ENCODE data around the gene MIEF1.
A peak's percentile ranks its signal among the peaks of the same experiment; 100 is the strongest.

Gene MIEF1

GRCh38 chr22:39535831-39536449, 33.9 kb downstream of the MIEF1 start:
- no peak for TF ChIP-seq NFRKB (IDR thresholded peaks at IDR 0.05)
- TF ChIP-seq FOXA1 (IDR thresholded peaks at IDR 0.05) = no peak
- TF ChIP-seq BHLHE40 (IDR thresholded peaks at IDR 0.05; ENCODE audit: borderline replicate concordance) = no peak
- no peak for TF ChIP-seq ARNT (IDR thresholded peaks at IDR 0.05)
- TF ChIP-seq SUZ12 (IDR thresholded peaks at IDR 0.05) = no peak
- CTCF ChIA-PET = interaction anchor here (1.5 to 1.7 kb wide), 2 partner anchors 266 to 501 kb away, joined by 6 read pairs; no protein-coding TSS in a partner anchor
- POLR2A ChIA-PET = interaction anchor here (2.0 kb wide), 1 partner anchor 16 kb away, joined by 7 read pairs; the partner anchor contains the start of gene ATF4
- DNase-seq (ENCODE audit: extremely low spot score) = no peak

- ChIA-PET CTCF (interaction anchor here (0.8 kb wide), 1 partner anchor 41 kb away, joined by 3 read pairs; no protein-coding TSS in a partner anchor), POLR2A (interaction anchor here (1.3 kb wide), 1 partner anchor 508 kb away, joined by 7 read pairs; no protein-coding TSS in a partner anchor)
- no peak for DNase-seq (ENCODE audit: extremely low spot score)
- TF ChIP-seq PKNOX1 (IDR thresholded peaks at IDR 0.05) (no peak), SP1 (IDR thresholded peaks at IDR 0.05) (no peak), ZNF384 (IDR thresholded peaks at IDR 0.05) (no peak), BHLHE40 (IDR thresholded peaks at IDR 0.05; ENCODE audit: borderline replicate concordance) (no peak), FOXA1 (IDR thresholded peaks at IDR 0.05) (no peak), ELF4 (IDR thresholded peaks at IDR 0.05) (no peak), L3MBTL2 (conservative IDR thresholded peaks at IDR 0.05) (no peak), SUZ12 (IDR thresholded peaks at IDR 0.05) (no peak), NFRKB (IDR thresholded peaks at IDR 0.05) (no peak), CTBP1 (IDR thresholded peaks at IDR 0.05; ENCODE audit: borderline replicate concordance) (no peak), FOXM1 (IDR thresholded peaks at IDR 0.05; ENCODE audit: borderline replicate concordance) (no peak), ARNT (IDR thresholded peaks at IDR 0.05) (no peak), HDGF (IDR thresholded peaks at IDR 0.05; ENCODE audit: borderline replicate concordance) (no peak), FOXK2 (IDR thresholded peaks at IDR 0.05) (no peak)
Observed at GRCh38 chr22:39536711-39537110, 34.6 kb downstream of the MIEF1 start.

DNA sequence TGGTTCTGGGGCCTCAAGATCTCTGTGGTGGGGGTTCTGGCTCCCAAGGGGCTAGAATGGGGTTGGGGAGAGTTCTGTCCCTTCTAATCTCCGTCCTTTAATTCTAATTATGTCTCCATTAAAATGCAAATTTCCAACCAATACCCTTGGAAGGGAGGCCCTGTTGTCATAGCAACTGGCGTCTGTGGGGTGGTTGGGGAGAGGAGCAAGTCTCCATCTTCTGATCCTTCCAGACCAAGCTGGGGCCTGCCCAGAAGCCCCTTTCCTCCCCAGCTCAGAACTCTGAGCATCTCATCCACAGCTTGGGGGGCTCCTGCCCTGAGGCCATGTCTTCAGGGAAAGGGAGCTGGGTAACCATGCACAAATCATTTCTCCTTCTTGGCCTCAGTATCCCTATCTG, 35.9 kb downstream of the MIEF1 start:
- ChIA-PET POLR2A (interaction anchor here (1.3 kb wide), 1 partner anchor 36 kb away, joined by 3 read pairs; the partner anchor contains the start of gene MIEF1), CTCF (no interaction called here)
- no peak for DNase-seq (ENCODE audit: extremely low spot score)
- TF ChIP-seq FOXM1 (IDR thresholded peaks at IDR 0.05; ENCODE audit: borderline replicate concordance) (no peak), BHLHE40 (IDR thresholded peaks at IDR 0.05; ENCODE audit: borderline replicate concordance) (no peak), TARDBP (IDR thresholded peaks at IDR 0.05) (no peak), FOXA1 (IDR thresholded peaks at IDR 0.05) (no peak), ELF4 (IDR thresholded peaks at IDR 0.05) (no peak), PKNOX1 (IDR thresholded peaks at IDR 0.05) (no peak), SUZ12 (IDR thresholded peaks at IDR 0.05) (no peak), ZNF384 (IDR thresholded peaks at IDR 0.05) (no peak), SP1 (IDR thresholded peaks at IDR 0.05) (no peak), LEF1 (IDR thresholded peaks at IDR 0.05; ENCODE audit: borderline replicate concordance) (no peak), CTBP1 (IDR thresholded peaks at IDR 0.05; ENCODE audit: borderline replicate concordance) (no peak)

DNA sequence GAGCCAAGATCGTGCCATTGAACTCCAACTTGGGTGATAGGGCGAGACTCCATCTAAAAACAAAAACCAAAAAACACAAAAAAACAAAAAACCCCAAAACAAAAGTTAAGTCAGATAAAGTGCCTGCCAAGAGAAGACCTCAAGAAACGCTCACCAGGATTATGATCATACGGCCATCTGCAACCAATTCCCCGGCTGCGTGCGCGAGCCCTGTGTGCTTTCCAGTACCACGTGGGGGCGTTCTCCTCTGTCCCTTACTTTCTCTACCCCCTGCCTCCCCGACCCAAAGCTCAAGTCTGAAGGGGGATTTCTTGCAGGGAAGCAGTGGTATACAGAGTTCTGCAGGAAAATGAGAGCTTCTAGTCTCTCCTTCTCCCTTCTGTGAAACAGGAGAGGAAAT, 41.0 kb downstream of the MIEF1 start:
- ChIA-PET POLR2A (interaction anchor here (0.7 kb wide), 1 partner anchor 23 kb away, joined by 3 read pairs; the partner anchor contains the start of gene ATF4), CTCF (interaction anchor here (0.5 to 1.6 kb wide), 8 partner anchors 8 to 856 kb away, joined by 3 to 8 read pairs (median 4); no protein-coding TSS in a partner anchor)
- TF ChIP-seq TARDBP (IDR thresholded peaks at IDR 0.05) = no peak
- no peak for TF ChIP-seq SUZ12 (IDR thresholded peaks at IDR 0.05)
- DNase-seq (ENCODE audit: extremely low spot score) = peak; percentile 71

DNA sequence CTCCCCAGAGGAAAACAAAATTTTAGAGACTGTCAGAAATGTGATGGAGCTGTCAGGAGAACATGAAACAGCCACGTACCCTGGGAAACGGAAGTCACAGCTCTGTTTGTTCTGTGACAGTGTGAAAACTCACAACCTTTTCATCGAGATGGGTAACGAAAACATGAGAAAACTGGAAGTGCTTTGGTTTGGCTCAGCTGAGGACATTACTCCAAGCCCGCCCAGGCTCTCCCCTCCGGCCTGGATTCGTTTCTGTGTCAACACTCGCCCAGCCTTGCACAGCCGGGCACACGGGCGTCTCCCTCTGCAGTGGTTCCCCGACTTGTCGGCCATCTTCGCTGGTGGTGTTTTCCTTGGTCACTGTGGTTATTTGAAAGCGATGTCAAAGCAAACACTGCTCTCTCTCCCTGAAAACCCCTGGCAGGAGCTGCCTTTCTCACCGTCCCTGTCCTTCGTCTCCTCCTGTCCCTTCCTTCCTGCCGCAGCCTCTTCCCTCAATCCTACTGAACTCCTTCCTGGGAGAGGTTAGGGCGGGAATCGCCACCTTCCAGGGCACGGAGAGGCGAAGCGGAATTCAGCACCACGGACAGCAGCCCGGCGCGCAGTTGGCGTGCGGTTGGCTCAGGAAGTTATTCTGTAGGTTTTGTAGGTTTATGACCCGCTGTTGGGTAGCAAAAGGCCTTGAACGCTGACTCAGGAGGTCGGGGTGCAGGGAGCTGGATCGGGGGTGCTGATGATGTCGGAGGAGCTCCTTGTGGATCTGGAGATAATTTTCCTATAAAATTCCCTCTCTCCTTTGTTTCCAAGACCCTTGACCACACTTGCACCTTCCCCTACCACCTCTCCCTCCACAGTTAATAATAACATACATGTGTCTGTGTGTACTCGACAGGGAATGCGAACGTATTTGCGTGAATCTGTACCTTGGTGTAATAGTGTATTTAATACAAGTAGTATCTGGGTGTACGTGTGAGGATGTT, 43.6 kb downstream of the MIEF1 start:
- DNase-seq (ENCODE audit: extremely low spot score) = peak; percentile 79
- POLR2A ChIA-PET = interaction anchor here (1.1 kb wide), 1 partner anchor 498 kb away, joined by 3 read pairs; no protein-coding TSS in a partner anchor
- CTCF ChIA-PET = no interaction called here
- TF ChIP-seq HDGF (IDR thresholded peaks at IDR 0.05; ENCODE audit: borderline replicate concordance) (no peak), L3MBTL2 (conservative IDR thresholded peaks at IDR 0.05) (peak; percentile 56)

DNA sequence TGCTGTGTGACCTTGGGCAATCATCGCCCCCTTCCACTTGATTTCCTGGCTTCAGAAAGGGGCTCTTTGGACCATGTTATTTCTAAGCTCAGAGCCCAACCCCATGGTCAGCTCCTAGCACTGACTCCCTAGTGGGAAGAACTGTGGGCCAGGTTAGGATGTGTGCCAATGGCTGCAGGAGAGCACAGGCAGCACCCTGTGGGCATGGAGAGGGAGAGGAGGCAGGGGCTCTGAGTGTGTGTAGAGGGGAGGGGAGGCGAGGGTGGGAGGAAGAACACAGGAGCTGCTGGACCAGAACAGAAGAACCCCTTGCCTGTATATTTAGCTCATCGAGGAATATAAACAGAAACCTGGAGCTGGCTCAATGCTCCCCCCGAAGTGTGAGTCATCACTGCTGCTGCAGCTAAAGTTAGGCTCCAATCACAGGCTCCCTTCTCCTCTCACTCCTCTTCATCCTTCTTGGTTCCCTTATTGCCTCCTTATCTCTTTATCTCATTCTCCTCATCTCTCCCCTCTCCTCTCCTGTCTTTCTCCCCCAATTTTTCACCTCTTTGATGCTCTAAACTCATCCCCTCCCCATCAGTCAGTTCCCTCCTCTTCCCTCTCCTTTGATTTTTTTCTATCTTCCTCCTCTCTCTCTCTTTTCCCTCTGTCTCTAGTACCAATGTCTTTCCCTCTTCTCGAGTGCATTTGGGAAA, 44.9 kb downstream of the MIEF1 start:
- no peak for TF ChIP-seq FOXA1 (IDR thresholded peaks at IDR 0.05)
- CTCF ChIA-PET = interaction anchor here (0.8 kb wide), 1 partner anchor 11 kb away, joined by 3 read pairs; no protein-coding TSS in a partner anchor
- no peak for DNase-seq (ENCODE audit: extremely low spot score)
- POLR2A ChIA-PET = no interaction called here
